PC-3 (cell line): ENCODE data around the gene PDLIM4. TPM values are rescaled to one million over a fixed set of nuclear protein-coding genes. Genes with fewer than 3 reads are reported as not detected.

Experiments used
- ATAC-seq: fragments of 200-7000 bp; cut with Tn5 transposase; 2 replicates; pipeline ENCODE4 v1.9.1; 2020; ENCODE audit warnings: mild to moderate bottlenecking, moderate library complexity
- BruUV-seq: library from RNA; stranded (reverse); fragments of 400-500 nt; replicated peaks from 2 replicates; lab custom pipeline; 2021; lab: Mats Ljungman, UMichigan
- CTCF ChIA-PET: fragments of 300-600 bp; sonication (Branson Sonifier 250); formaldehyde crosslinking; loops from one replicate; lab custom pipeline; 2022; ENCODE audit warnings: antibody characterized with exemption; lab: Charles Lee
- POLR2A ChIA-PET: fragments of 300-600 bp; sonication (Branson Sonifier 250); formaldehyde crosslinking; loops from one replicate; lab custom pipeline; 2022; ENCODE audit warnings: antibody characterized with exemption; ENCODE audit not compliant: unreplicated experiment; lab: Charles Lee
- DNase-seq: peaks from one replicate; pipeline ENCODE4 v3.0.0-alpha.2; 2015
- H2AFZ ChIP-seq: fragments of 300-600 bp; sonication (generic); 2 replicates; pipeline ENCODE4 v1.6.0; 2016; ENCODE audit warnings: antibody characterized with exemption, low read length
- H3F3A ChIP-seq: fragments of 300-600 bp; sonication (generic); one replicate; pipeline ENCODE4 v1.6.0; 2017; ENCODE audit warnings: antibody characterized with exemption, low read length, control low read depth, mild to moderate bottlenecking; ENCODE audit not compliant: unreplicated experiment
- H3K27ac ChIP-seq: fragments of 300-600 bp; sonication (generic); 2 replicates; pipeline ENCODE4 v1.5.1; 2016; ENCODE audit warnings: mild to moderate bottlenecking, low read length
- H3K27me3 ChIP-seq: fragments of 300-600 bp; sonication (generic); 2 replicates; pipeline ENCODE4 v1.6.1; 2016; ENCODE audit warnings: low read length, mixed read lengths
- H3K36me3 ChIP-seq: fragments of 300-600 bp; sonication (generic); 2 replicates; pipeline ENCODE4 v1.6.1; 2016; ENCODE audit warnings: low read depth, mixed run types, low read length, mixed read lengths
- H3K4me1 ChIP-seq: fragments of 300-600 bp; sonication (generic); 2 replicates; pipeline ENCODE4 v1.5.1; 2016; ENCODE audit warnings: low read length; ENCODE audit not compliant: insufficient read depth
- H3K4me2 ChIP-seq: fragments of 300-600 bp; sonication (generic); 2 replicates; pipeline ENCODE4 v1.6.0; 2016; ENCODE audit warnings: low read length
- H3K4me3 ChIP-seq: fragments of 300-600 bp; sonication (generic); 2 replicates; pipeline ENCODE4 v1.5.1; 2016; ENCODE audit warnings: mild to moderate bottlenecking, low read length, mixed read lengths
- H3K79me2 ChIP-seq: fragments of 300-600 bp; sonication (generic); 2 replicates; pipeline ENCODE4 v1.6.1; 2017; ENCODE audit warnings: low read length, mixed read lengths
- H3K9ac ChIP-seq: fragments of 300-600 bp; sonication (generic); 2 replicates; pipeline ENCODE4 v1.6.0; 2016; ENCODE audit warnings: mild to moderate bottlenecking, low read length
- H3K9me2 ChIP-seq: fragments of 300-600 bp; sonication (generic); replicated peaks from 2 replicates; pipeline ENCODE4 v1.6.1; 2016; ENCODE audit warnings: mixed run types, low read length, mixed read lengths
- H3K9me3 ChIP-seq: fragments of 300-600 bp; sonication (generic); 2 replicates; pipeline ENCODE4 v1.6.1; 2016; ENCODE audit warnings: low read length, mixed read lengths
- H4K20me1 ChIP-seq: fragments of 300-600 bp; sonication (generic); 2 replicates; pipeline ENCODE4 v1.6.1; 2016; ENCODE audit warnings: low read length, mixed read lengths
- CTCF ChIP-seq: fragments of 300-600 bp; sonication (generic); conservative IDR thresholded peaks from 2 replicates; pipeline ENCODE4 v1.5.1; 2017; ENCODE audit warnings: antibody characterized with exemption, low read depth, mild to moderate bottlenecking, low read length
- EZH2 ChIP-seq: fragments of 300-600 bp; sonication (generic); IDR thresholded peaks from one replicate; pipeline ENCODE4 v1.6.1; 2017; ENCODE audit warnings: antibody characterized with exemption, mild to moderate bottlenecking, low read length; ENCODE audit not compliant: unreplicated experiment
- EZH2phosphoT487 ChIP-seq: fragments of 300-600 bp; sonication (generic); IDR thresholded peaks from 2 replicates; pipeline ENCODE4 v1.6.1; 2018; ENCODE audit warnings: mild to moderate bottlenecking, antibody characterized with exemption, low read length, borderline replicate concordance
- intact Hi-C: fragments of 100-400 bp; cut with micrococcal nuclease; formaldehyde crosslinking; loops from 2 replicates; pipeline ENCODE4 v1.9.0; 2023
- total RNA-seq: library from RNA; depleted of rRNA; stranded (reverse); fragments of >200 nt; gene quantifications from 2 replicates; pipeline ENCODE4 v1.2.3, GENCODE V29; 2014

PDLIM4 gene
- total RNA-seq, 1 experiment from 2014 or later = 27.8 TPM

DNA sequence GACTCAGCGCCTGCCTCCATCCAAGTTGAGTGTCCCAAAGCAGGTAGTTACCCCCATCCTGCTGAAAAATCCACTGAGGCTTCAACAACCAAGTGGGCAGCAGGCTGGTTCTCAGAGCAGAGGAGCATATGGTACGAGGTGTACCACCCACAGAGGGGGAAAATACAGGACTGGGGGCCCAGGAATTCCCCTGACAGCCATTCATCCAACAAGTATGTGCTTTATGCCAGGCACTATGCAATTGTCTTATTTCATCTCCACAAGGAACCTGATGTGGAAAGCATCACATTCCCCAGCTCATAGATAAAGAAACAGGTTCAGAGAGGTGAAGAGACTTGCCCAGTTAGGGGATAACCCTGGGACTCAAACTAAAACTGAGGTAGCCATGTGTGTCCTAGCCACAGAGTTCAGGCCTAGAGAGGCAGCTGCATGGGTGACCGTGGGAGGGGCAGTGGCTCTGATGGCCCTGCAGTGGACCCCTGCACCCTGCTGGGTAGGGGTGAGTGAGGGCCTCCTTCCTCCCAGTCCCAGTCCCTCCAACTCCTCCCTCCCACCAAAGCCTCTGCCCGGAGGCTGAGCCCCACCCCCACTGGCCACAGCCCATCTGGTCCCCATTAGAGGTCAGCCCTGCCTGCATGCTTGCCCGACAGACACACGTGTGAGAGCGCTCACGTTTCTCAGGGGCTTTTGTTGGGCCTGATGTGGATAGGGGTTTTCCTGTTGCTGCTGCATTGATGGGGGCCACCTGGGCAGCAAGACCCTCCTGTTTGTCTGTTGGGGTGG lies 11.5 kb downstream of the PDLIM4 start:
- no peaks in the 10 kb centered on the region for H3K9me2 ChIP-seq
- ATAC-seq (no peak), DNase-seq (no peak)
- peaks cover 27% of the 10 kb centered on the region for H3K4me1 ChIP-seq
- no peaks in the 10 kb centered on the region for H4K20me1 ChIP-seq
- H3K27ac ChIP-seq = no peak overlapping the region
- intact Hi-C loops = no loop called here
- no peaks in the 10 kb centered on the region for H3F3A ChIP-seq
- no peaks in the 10 kb centered on the region for H3K79me2 ChIP-seq
- H3K4me2 ChIP-seq = no peak overlapping the region
- H2AFZ ChIP-seq = no peak overlapping the region
- no TSS peak for BruUV-seq
- 0 out of 2 replicates have a peak, but pooled peaks cover 5% of the 10 kb centered on the region for H3K36me3 ChIP-seq
- ChIA-PET POLR2A (no interaction called here), CTCF (interaction anchor here (0.5 to 0.7 kb wide), 2 partner anchors 8 to 25 kb away, joined by 3 to 7 read pairs; partner anchors contain the start of gene SLC22A4)
- TF ChIP-seq CTCF (no peak), EZH2phosphoT487 (no peak), EZH2 (no peak)
- no peaks in the 10 kb centered on the region for H3K27me3 ChIP-seq
- no peaks in the 10 kb centered on the region for H3K9me3 ChIP-seq
- no peak overlapping the region for H3K9ac ChIP-seq
- H3K4me3 ChIP-seq = no peak overlapping the region

- Histone ChIP-seq H2AFZ (no peak overlapping the region), H3K9ac (no peak overlapping the region), H3K27me3 (no peaks in the 10 kb centered on the region), H3K9me3 (no peaks in the 10 kb centered on the region), H3K4me3 (no peak overlapping the region), H3F3A (no peaks in the 10 kb centered on the region), H3K27ac (no peak overlapping the region), H4K20me1 (no peaks in the 10 kb centered on the region), H3K79me2 (no peaks in the 10 kb centered on the region), H3K4me2 (no peak overlapping the region), H3K36me3 (0 out of 2 replicates have a peak, but pooled peaks cover 5% of the 10 kb centered on the region), H3K4me1 (peaks cover 19% of the 10 kb centered on the region), H3K9me2 (no peaks in the 10 kb centered on the region)
- TF ChIP-seq EZH2phosphoT487 = no peak
- no peak for TF ChIP-seq CTCF
- TF ChIP-seq EZH2 = no peak
- ATAC-seq (no peak), DNase-seq (no peak)
- intact Hi-C loops = no loop called here
- BruUV-seq = no TSS peak
- ChIA-PET CTCF (interaction anchor here (0.7 kb wide), 1 partner anchor 9 kb away, joined by 3 read pairs; no protein-coding TSS in a partner anchor), POLR2A (no interaction called here)
Observed at GRCh38 chr5:132269635-132270334, 12.3 kb downstream of the PDLIM4 start.

DNA sequence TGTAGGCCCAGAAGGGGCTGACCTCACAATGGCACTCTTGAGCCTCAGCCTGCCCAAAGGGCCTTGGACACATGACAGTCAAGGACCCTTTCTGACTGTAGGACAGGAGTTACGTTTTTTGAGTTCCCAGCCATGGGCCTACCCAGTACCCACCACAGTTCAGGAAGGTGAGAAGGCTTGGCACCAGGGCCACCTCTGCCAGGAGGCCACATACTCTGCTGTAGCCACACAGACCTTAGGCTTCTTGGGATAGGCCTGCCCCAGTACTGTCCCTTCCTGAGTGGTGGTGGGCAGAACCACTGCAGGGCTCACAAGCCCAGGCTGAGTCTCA lies 12.8 kb downstream of the PDLIM4 start:
- TF ChIP-seq EZH2 (no peak), CTCF (no peak), EZH2phosphoT487 (no peak)
- Histone ChIP-seq H3K9ac (no peak overlapping the region), H3K79me2 (no peaks in the 10 kb centered on the region), H3K4me2 (no peak overlapping the region), H3K27ac (no peak overlapping the region), H3F3A (no peaks in the 10 kb centered on the region), H3K9me3 (no peaks in the 10 kb centered on the region), H3K27me3 (no peaks in the 10 kb centered on the region), H3K4me3 (no peak overlapping the region), H3K36me3 (0 out of 2 replicates have a peak, but pooled peaks cover 5% of the 10 kb centered on the region), H4K20me1 (no peaks in the 10 kb centered on the region), H3K4me1 (peaks cover 14% of the 10 kb centered on the region), H2AFZ (no peak overlapping the region), H3K9me2 (no peaks in the 10 kb centered on the region)
- intact Hi-C loops = no loop called here
- POLR2A ChIA-PET = no interaction called here
- CTCF ChIA-PET = no interaction called here
- ATAC-seq (no peak), DNase-seq (no peak)
- BruUV-seq = no TSS peak
